Panc1 (cell line): ENCODE measurements around the gene SPINDOC. TPM values are rescaled to one million over a fixed set of nuclear protein-coding genes. Genes with fewer than 3 reads are reported as not detected.

Experiments used
- ATAC-seq: fragments of 200-7000 bp; cut with Tn5 transposase; 2 replicates; pipeline ENCODE4 v1.9.1; 2020; ENCODE audit warnings: mild to moderate bottlenecking, moderate library complexity
- BruUV-seq: library from RNA; stranded (reverse); fragments of 400-500 nt; replicated peaks from 2 replicates; lab custom pipeline; 2021; lab: Mats Ljungman, UMichigan
- CTCF ChIA-PET: fragments of 300-600 bp; sonication (Branson Sonifier 250); formaldehyde crosslinking; loops from one replicate; lab custom pipeline; 2022; ENCODE audit warnings: antibody characterized with exemption; lab: Charles Lee
- POLR2A ChIA-PET: fragments of 300-600 bp; sonication (Branson Sonifier 250); formaldehyde crosslinking; loops from one replicate; lab custom pipeline; 2022; ENCODE audit warnings: antibody characterized with exemption; lab: Charles Lee
- DNase-seq: peaks from one replicate; pipeline ENCODE4 v3.0.0-alpha.2; 2010; ENCODE audit warnings: low read depth, low spot score
- H3K27ac ChIP-seq: 2 replicates; pipeline ENCODE4 v1.5.1; 2011; ENCODE audit warnings: mild to moderate bottlenecking, low read length, inconsistent platforms
- H3K27me3 ChIP-seq: fragments of 200-500 bp; sonication (Bioruptor generic); 2 replicates; pipeline ENCODE4 v1.6.0; 2014; ENCODE audit warnings: low read length, inconsistent platforms; ENCODE audit not compliant: control insufficient read depth, insufficient read depth
- H3K36me3 ChIP-seq: fragments of 200-500 bp; sonication (Bioruptor generic); 2 replicates; pipeline ENCODE4 v1.5.1; 2014; ENCODE audit warnings: inconsistent platforms, mild to moderate bottlenecking, low read length, moderate library complexity; ENCODE audit not compliant: control insufficient read depth, insufficient read depth
- H3K4me1 ChIP-seq: 2 replicates; pipeline ENCODE4 v1.5.1; 2011; ENCODE audit warnings: inconsistent platforms, mild to moderate bottlenecking, low read length, moderate library complexity; ENCODE audit not compliant: control insufficient read depth, insufficient read depth
- H3K4me3 ChIP-seq, 2 experiments: 2 replicates each; pipeline ENCODE4 v1.5.1; 2011 to 2012; ENCODE audit warnings: low read depth in 2 of 2, low read length in 2 of 2, mild to moderate bottlenecking in 2 of 2, inconsistent platforms in 1 of 2, moderate library complexity in 1 of 2
- H3K9me3 ChIP-seq: fragments of 200-500 bp; sonication (Bioruptor generic); 2 replicates; pipeline ENCODE4 v1.5.1; 2014; ENCODE audit warnings: low read depth, mild to moderate bottlenecking, inconsistent platforms, low read length, moderate library complexity; ENCODE audit not compliant: control insufficient read depth, insufficient read depth
- POLR2AphosphoS5 ChIP-seq: IDR thresholded peaks from 2 replicates; pipeline ENCODE4 v1.6.1; 2012; ENCODE audit warnings: mild to moderate bottlenecking, low read depth, low read length, moderate library complexity
- REST ChIP-seq, 2 experiments: IDR thresholded peaks; 2 replicates each; pipeline ENCODE4 v1.6.1; 2011 to 2012; ENCODE audit warnings: low read depth in 2 of 2, control low read depth in 1 of 2, low read length in 1 of 2, mild to moderate bottlenecking in 1 of 2, moderate library complexity in 1 of 2; ENCODE audit not compliant: insufficient read depth in 1 of 2
- SIN3A ChIP-seq: IDR thresholded peaks from 2 replicates; pipeline ENCODE4 v1.6.1; 2012; ENCODE audit warnings: low read depth, mild to moderate bottlenecking, low read length, moderate library complexity, borderline replicate concordance; ENCODE audit not compliant: insufficient read depth
- TCF7L2 ChIP-seq: IDR thresholded peaks from 2 replicates; pipeline ENCODE4 v1.6.1; 2011; ENCODE audit warnings: mild to moderate bottlenecking, low read depth, low read length, inconsistent platforms
- in situ Hi-C: cut with HindIII; loops from 2 replicates; pipeline ENCODE4 v1.10.0; 2016; ENCODE audit warnings: low sequenced_read_pairs, low pct_unique_long_range_greater_than_20kb
- intact Hi-C: fragments of 100-400 bp; cut with micrococcal nuclease; formaldehyde crosslinking; loops from one replicate; pipeline ENCODE4 v1.10.0; 2022; ENCODE audit not compliant: unreplicated experiment
- total RNA-seq: library from RNA; stranded (reverse); gene quantifications from one replicate; pipeline ENCODE4 v1.2.1, GENCODE V29; 2021; ENCODE audit not compliant: unreplicated experiment
- TF ChIP-seq, protein P1 (sequence below): fragments of 450-650 bp; IDR thresholded peaks from 2 replicates; pipeline ENCODE4 v1.5.1; 2017; ENCODE audit warnings: mild to moderate bottlenecking

Gene SPINDOC
- total RNA-seq, 1 experiment from 2014 or later: 59.1 TPM

GRCh38 chr11:63816732-63817131, 3.5 kb downstream of the SPINDOC start:
- TF ChIP-seq SIN3A (no peak), REST (IDR thresholded peaks at IDR 0.05; ENCODE audit: insufficient read depth in 1 of 2, low read depth in 2 of 2, low read length in 1 of 2) (no peak), POLR2AphosphoS5 (no peak), TCF7L2 (no peak)
- TF ChIP-seq, protein P1, sequence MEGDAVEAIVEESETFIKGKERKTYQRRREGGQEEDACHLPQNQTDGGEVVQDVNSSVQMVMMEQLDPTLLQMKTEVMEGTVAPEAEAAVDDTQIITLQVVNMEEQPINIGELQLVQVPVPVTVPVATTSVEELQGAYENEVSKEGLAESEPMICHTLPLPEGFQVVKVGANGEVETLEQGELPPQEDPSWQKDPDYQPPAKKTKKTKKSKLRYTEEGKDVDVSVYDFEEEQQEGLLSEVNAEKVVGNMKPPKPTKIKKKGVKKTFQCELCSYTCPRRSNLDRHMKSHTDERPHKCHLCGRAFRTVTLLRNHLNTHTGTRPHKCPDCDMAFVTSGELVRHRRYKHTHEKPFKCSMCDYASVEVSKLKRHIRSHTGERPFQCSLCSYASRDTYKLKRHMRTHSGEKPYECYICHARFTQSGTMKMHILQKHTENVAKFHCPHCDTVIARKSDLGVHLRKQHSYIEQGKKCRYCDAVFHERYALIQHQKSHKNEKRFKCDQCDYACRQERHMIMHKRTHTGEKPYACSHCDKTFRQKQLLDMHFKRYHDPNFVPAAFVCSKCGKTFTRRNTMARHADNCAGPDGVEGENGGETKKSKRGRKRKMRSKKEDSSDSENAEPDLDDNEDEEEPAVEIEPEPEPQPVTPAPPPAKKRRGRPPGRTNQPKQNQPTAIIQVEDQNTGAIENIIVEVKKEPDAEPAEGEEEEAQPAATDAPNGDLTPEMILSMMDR: no peak
- DNase-seq (no peak), ATAC-seq (no peak)
- ChIA-PET CTCF (interaction anchor here (0.6 kb wide), 1 partner anchor 348 kb away, joined by 3 read pairs; no protein-coding TSS in a partner anchor), POLR2A (no interaction called here)
- H3K4me3 ChIP-seq: no peak overlapping the region
- intact Hi-C loops (no loop called here), in situ Hi-C loops (no loop called here)
- H3K36me3 ChIP-seq: peaks cover 4% of the 10 kb centered on the region
- BruUV-seq: no TSS peak
- H3K27me3 ChIP-seq: no peaks in the 10 kb centered on the region
- H3K9me3 ChIP-seq: no peaks in the 10 kb centered on the region
- peaks cover 12% of the 10 kb centered on the region for H3K4me1 ChIP-seq
- no peak overlapping the region for H3K27ac ChIP-seq

DNA sequence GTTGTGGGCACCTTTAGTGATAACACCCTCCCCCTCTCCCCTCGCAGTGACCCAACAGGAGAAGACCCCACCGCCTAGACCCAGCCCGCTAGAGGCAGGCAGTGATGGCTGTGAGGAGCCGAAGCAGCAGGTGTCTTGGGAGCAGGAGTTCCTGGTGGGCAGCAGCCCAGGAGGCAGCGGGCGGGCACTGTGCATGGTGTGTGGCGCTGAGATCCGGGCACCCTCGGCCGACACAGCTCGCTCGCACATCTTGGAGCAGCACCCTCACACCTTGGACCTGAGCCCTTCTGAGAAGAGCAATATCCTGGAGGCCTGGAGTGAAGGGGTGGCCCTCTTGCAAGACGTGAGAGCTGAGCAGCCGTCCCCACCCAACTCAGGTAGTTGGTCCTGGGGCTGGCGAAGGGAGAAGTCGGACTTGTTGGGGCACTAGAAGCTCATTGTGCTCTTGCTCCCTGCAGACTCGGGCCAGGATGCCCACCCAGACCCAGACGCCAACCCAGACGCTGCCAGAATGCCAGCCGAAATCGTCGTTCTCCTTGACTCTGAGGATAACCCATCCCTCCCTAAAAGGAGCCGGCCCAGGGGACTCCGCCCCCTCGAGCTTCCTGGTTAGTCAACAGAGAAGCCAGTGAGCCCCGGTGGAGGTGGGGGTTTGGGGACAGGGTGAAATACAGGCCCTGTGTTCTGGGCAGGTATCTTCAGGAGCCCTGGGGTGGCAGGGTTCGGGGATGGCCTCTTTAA, 4.7 kb downstream of the SPINDOC start:
- TF ChIP-seq, protein P1: no peak
- no peak for TF ChIP-seq POLR2AphosphoS5
- no peak for TF ChIP-seq REST (IDR thresholded peaks at IDR 0.05; ENCODE audit: insufficient read depth in 1 of 2, low read depth in 2 of 2, low read length in 1 of 2)
- TF ChIP-seq TCF7L2: no peak
- TF ChIP-seq SIN3A: no peak
- Histone ChIP-seq H3K4me3 (no peak overlapping the region), H3K4me1 (peaks cover 10% of the 10 kb centered on the region), H3K27me3 (no peaks in the 10 kb centered on the region), H3K36me3 (peaks cover 4% of the 10 kb centered on the region), H3K27ac (no peak overlapping the region), H3K9me3 (no peaks in the 10 kb centered on the region)
- ChIA-PET POLR2A (no interaction called here), CTCF (no interaction called here)
- in situ Hi-C loops: no loop called here
- intact Hi-C loops: no loop called here
- no peak for ATAC-seq
- BruUV-seq: no TSS peak
- DNase-seq: no peak
